Cardiac muscle cell (in vitro differentiated cells and primary cell): ENCODE measurements around the gene SEMA3B. TPM values are rescaled to one million over a fixed set of nuclear protein-coding genes. Genes with fewer than 3 reads are reported as not detected.
"Not testable (repeated sequence)": the region's sequence is repeated elsewhere in the genome, so short reads cannot be mapped to it uniquely, and the experiment has no call there.

Experiments
- DNase-seq, 2 donors: peaks; one replicate each; pipeline versions ENCODE4 v3.0.0 to v3.0.0-alpha.2; 2010 to 2017; ENCODE audit warnings: low read depth in 1 of 2, low spot score in 1 of 2
- H3K27ac ChIP-seq: fragments of 200-600 bp; sonication (generic); 2 replicates; pipeline ENCODE4 v1.5.1; 2016
- H3K27me3 ChIP-seq: fragments of 200-600 bp; sonication (generic); 2 replicates; pipeline ENCODE4 v1.6.0; 2016; ENCODE audit warnings: control low read depth
- H3K36me3 ChIP-seq: fragments of 200-600 bp; sonication (generic); 2 replicates; pipeline ENCODE4 v1.5.1; 2016; ENCODE audit warnings: control low read depth
- H3K4me1 ChIP-seq: fragments of 200-600 bp; sonication (generic); 2 replicates; pipeline ENCODE4 v1.8.1; 2017; ENCODE audit warnings: low read depth, mild to moderate bottlenecking, mixed run types
- H3K4me3 ChIP-seq: fragments of 200-600 bp; sonication (generic); 2 replicates; pipeline ENCODE4 v1.5.1; 2016; ENCODE audit warnings: mild to moderate bottlenecking
- H3K9me3 ChIP-seq: fragments of 200-600 bp; sonication (generic); 2 replicates; pipeline ENCODE4 v1.5.1; 2017; ENCODE audit warnings: low read depth, mild to moderate bottlenecking, control low read depth
- CTCF ChIP-seq: IDR thresholded peaks from 2 replicates; pipeline ENCODE4 v1.5.1; 2012; ENCODE audit warnings: low read depth, mild to moderate bottlenecking, low read length
- polyA plus RNA-seq: library from polyadenylated mRNA; unstranded; fragments of >200 nt; fragmentation: Nextera tagmentation; extraction: Ambion mirVana; gene quantifications from 2 replicates; pipeline ENCODE4 v1.2.1, GENCODE V29; 2016
- total RNA-seq: library from RNA; depleted of rRNA; stranded (reverse); fragments of >200 nt; gene quantifications from 2 replicates; pipeline ENCODE4 v1.2.3, GENCODE V29; 2016

Gene SEMA3B
- total and polyA plus RNA-seq, 2 experiments from 2014 or later, result 23.1 to 25.9 TPM

- Histone ChIP-seq H3K9me3 (no peaks in the 10 kb centered on the region), H3K27me3 (no peaks in the 10 kb centered on the region), H3K36me3 (no peaks in the 10 kb centered on the region), H3K4me3 (no peak overlapping the region), H3K27ac (no peak overlapping the region), H3K4me1 (peaks cover 27% of the 10 kb centered on the region)
- TF ChIP-seq CTCF, result no peak
- DNase-seq, result no peak
Observed at GRCh38 chr3:50243543-50243895, 25.4 kb upstream of the SEMA3B start.

GRCh38 chr3:50244813-50245212, 24.1 kb upstream of the SEMA3B start:
- H3K27ac ChIP-seq, result peak overlapping the region; percentile 62
- H3K4me1 ChIP-seq, result peaks cover 27% of the 10 kb centered on the region
- H3K4me3 ChIP-seq, H3K36me3 ChIP-seq, H3K9me3 ChIP-seq, H3K27me3 ChIP-seq, DNase-seq: not testable (repeated sequence)

DNA sequence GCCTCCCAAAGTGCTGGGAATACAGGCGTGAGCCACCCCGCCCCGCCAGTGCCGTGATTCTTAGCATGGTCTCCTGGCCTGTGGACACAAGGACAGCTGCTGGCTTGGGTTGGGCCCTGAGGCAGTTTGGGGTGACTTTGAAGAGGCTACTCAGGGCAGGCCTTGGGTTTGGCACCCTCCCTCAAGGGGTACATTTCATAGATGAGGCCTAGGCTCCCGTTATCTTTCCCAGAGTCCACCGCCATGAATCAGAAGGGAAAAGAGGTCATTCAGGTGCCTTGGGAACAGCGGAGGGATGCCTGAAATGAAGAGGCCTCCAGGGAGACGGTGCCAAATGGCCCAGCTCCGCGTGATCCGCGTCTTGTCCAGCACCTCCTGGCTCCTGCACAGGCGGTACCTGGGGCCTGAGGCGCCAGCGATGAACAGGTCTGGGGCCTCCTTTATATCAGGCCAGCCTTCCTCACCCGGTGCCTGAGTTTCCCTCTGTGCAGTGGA, 23.6 kb upstream of the SEMA3B start:
- Histone ChIP-seq H3K27ac (peak overlapping the region; percentile 62), H3K4me1 (peaks cover 27% of the 10 kb centered on the region), H3K4me3 (no peak overlapping the region), H3K9me3 (no peaks in the 10 kb centered on the region), H3K36me3 (no peaks in the 10 kb centered on the region), H3K27me3 (no peaks in the 10 kb centered on the region)
- no peak for DNase-seq
- TF ChIP-seq CTCF, result no peak

GRCh38 chr3:50245831-50246516, 23.0 kb upstream of the SEMA3B start:
- DNase-seq, result peak; percentile 92 to 94
- no peaks in the 10 kb centered on the region for H3K9me3 ChIP-seq
- H3K27me3 ChIP-seq, result no peaks in the 10 kb centered on the region
- peak overlapping the region; percentile 62 for H3K27ac ChIP-seq
- H3K4me1 ChIP-seq, result peaks cover 24% of the 10 kb centered on the region
- peak; percentile 98 for TF ChIP-seq CTCF
- H3K4me3 ChIP-seq, result peak overlapping the region; percentile 24
- no peaks in the 10 kb centered on the region for H3K36me3 ChIP-seq

DNA sequence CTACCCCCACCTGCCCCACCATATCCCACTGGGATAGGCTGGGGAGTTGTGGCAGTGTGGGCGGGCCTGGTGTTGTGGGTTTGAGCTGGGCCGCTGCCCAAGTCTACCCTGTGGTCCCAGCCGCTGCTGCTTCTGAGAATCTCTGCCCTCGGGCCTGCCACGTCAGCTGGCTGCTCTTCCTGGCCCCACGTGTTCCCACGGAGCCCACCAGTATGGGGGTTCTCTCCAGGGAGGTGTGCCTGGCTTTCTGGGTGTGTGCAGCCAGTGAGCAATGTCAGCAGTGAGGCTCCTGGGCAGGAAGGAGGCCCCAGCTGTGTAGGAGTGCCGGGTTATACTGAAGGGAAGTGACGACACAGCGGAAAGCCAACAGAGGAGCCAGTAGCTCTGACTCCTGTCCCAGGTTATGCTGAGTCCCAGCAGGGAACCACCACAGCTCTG, 22.4 kb upstream of the SEMA3B start:
- no peak overlapping the region for H3K4me3 ChIP-seq
- no peak for TF ChIP-seq CTCF
- no peaks in the 10 kb centered on the region for H3K9me3 ChIP-seq
- no peaks in the 10 kb centered on the region for H3K27me3 ChIP-seq
- peaks cover 18% of the 10 kb centered on the region for H3K4me1 ChIP-seq
- no peaks in the 10 kb centered on the region for H3K36me3 ChIP-seq
- H3K27ac ChIP-seq, result peak overlapping the region; percentile 62
- DNase-seq, result peak in 1 of 2 donors; percentile 92

DNA sequence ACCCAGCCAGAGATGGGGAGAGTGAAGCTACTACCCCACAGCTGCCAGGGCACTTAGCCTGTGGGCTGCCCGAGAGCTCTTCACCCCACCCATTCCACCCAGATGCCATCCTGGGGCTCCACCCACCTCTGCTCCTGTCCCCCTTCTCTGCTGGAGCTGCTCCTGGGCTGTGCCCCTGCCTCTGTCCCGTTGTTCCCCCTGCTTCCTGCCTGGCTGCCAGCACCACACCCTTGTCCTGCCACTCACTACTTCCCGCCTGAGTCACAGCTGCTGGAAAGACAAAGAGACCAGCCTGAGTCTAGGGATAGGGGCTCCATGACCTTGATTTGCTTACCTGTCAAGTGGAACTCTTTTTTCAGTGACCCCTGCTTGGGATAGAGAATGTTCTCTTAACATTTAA, 20.6 kb upstream of the SEMA3B start:
- DNase-seq, result no peak
- peaks cover 7% of the 10 kb centered on the region for H3K36me3 ChIP-seq
- H3K27ac ChIP-seq, result no peak overlapping the region
- no peaks in the 10 kb centered on the region for H3K9me3 ChIP-seq
- H3K4me1 ChIP-seq, result peaks cover 13% of the 10 kb centered on the region
- H3K4me3 ChIP-seq, result no peak overlapping the region
- no peak for TF ChIP-seq CTCF
- no peaks in the 10 kb centered on the region for H3K27me3 ChIP-seq
